ENCODE data around the gene EIF2B4. TPM values are rescaled to one million over a fixed set of nuclear protein-coding genes. Genes with fewer than 3 reads are reported as not detected.
A peak's percentile ranks its signal among the peaks of the same experiment; 100 is the strongest.

The EIF2B4 gene
- total and polyA plus RNA-seq, 4 donors = 32.2 to 87.1 (median 39.5) TPM

GRCh38 chr2:27400348-27401135 lies 30.4 kb upstream of the EIF2B4 start:
- 100% methylated on average over 2 of the region's 2 CpGs for whole genome bisulfite sequencing, 2 donors
- Histone ChIP-seq H3K9me3 (ENCODE audit: control insufficient read depth, low read length) (no peaks in the 10 kb centered on the region), H3K27ac (ENCODE audit: low read depth in 1 of 2, low read length in 2 of 2) (no peak overlapping the region), H3K4me3 (ENCODE audit: low read length in 2 of 2) (no peak overlapping the region), H3K27me3 (ENCODE audit: control insufficient read depth in 1 of 2, insufficient read depth in 2 of 2, low read length in 1 of 2) (no peaks in the 10 kb centered on the region), H3K36me3 (ENCODE audit: control insufficient read depth in 1 of 2, insufficient read depth in 2 of 2, low read length in 1 of 2) (no peaks in the 10 kb centered on the region), H3K4me1 (ENCODE audit: control insufficient read depth in 1 of 2, insufficient read depth in 2 of 2, low read length in 2 of 2) (no peaks in the 10 kb centered on the region)
- intact Hi-C loops (cut with DNase I) = no loop called here
- no peak for ATAC-seq (ENCODE audit: low FRiP score)
- no peak for DNase-seq

GRCh38 chr2:27398962-27399361 lies 28.8 kb upstream of the EIF2B4 start:
- intact Hi-C loops (cut with DNase I) = no loop called here
- Histone ChIP-seq H3K36me3 (ENCODE audit: control insufficient read depth in 1 of 2, insufficient read depth in 2 of 2, low read length in 1 of 2) (no peaks in the 10 kb centered on the region), H3K27ac (ENCODE audit: low read depth in 1 of 2, low read length in 2 of 2) (no peak overlapping the region), H3K4me1 (ENCODE audit: control insufficient read depth in 1 of 2, insufficient read depth in 2 of 2, low read length in 2 of 2) (no peaks in the 10 kb centered on the region), H3K27me3 (ENCODE audit: control insufficient read depth in 1 of 2, insufficient read depth in 2 of 2, low read length in 1 of 2) (no peaks in the 10 kb centered on the region), H3K9me3 (ENCODE audit: control insufficient read depth, low read length) (no peaks in the 10 kb centered on the region), H3K4me3 (ENCODE audit: low read length in 2 of 2) (no peak overlapping the region)
- DNase-seq = no peak
- no peak for ATAC-seq (ENCODE audit: low FRiP score)
- 93 to 94% methylated on average over 5 of the region's 5 CpGs for whole genome bisulfite sequencing, 2 donors

DNA sequence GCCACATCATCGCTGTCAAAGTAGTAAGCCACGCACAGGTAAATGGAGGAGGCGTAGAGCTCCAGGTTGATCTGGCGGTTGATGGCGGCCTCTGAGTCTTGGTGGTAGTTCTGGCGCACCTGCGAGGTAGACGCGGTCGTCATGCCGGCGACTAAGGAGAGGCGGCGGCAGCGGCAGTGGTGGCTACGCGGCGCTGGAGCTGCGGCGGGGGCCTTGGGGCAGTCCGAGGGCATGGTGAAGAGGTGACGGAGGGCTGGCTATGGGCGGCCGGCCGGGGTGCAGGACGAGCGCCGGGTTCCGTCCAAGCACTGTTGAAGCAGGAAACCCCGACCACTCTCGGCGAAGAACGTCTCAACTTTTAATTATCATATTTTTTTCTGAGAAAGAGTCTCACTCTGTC lies 23.1 kb upstream of the EIF2B4 start:
- Histone ChIP-seq H3K27me3 (ENCODE audit: control insufficient read depth in 1 of 2, insufficient read depth in 2 of 2, low read length in 1 of 2) (no peaks in the 10 kb centered on the region), H3K9me3 (ENCODE audit: control insufficient read depth, low read length) (no peaks in the 10 kb centered on the region), H3K4me3 (ENCODE audit: low read length in 2 of 2) (no peak overlapping the region), H3K27ac (ENCODE audit: low read depth in 1 of 2, low read length in 2 of 2) (no peak overlapping the region), H3K4me1 (ENCODE audit: control insufficient read depth in 1 of 2, insufficient read depth in 2 of 2, low read length in 2 of 2) (no peaks in the 10 kb centered on the region), H3K36me3 (ENCODE audit: control insufficient read depth in 1 of 2, insufficient read depth in 2 of 2, low read length in 1 of 2) (no peaks in the 10 kb centered on the region)
- 96 to 98% methylated on average over 33 of the region's 33 CpGs for WGBS, 2 donors
- intact Hi-C loops (cut with DNase I) = no loop called here
- no peak for DNase-seq
- ATAC-seq (ENCODE audit: low FRiP score) = no peak

- Histone ChIP-seq H3K4me1 (ENCODE audit: control insufficient read depth in 1 of 2, insufficient read depth in 2 of 2, low read length in 2 of 2) (no peaks in the 10 kb centered on the region), H3K27me3 (ENCODE audit: control insufficient read depth in 1 of 2, insufficient read depth in 2 of 2, low read length in 1 of 2) (no peaks in the 10 kb centered on the region), H3K27ac (ENCODE audit: low read depth in 1 of 2, low read length in 2 of 2) (no peak overlapping the region), H3K9me3 (ENCODE audit: control insufficient read depth, low read length) (no peaks in the 10 kb centered on the region), H3K4me3 (ENCODE audit: low read length in 2 of 2) (no peak overlapping the region), H3K36me3 (ENCODE audit: control insufficient read depth in 1 of 2, insufficient read depth in 2 of 2, low read length in 1 of 2) (no peaks in the 10 kb centered on the region)
- intact Hi-C loops (cut with DNase I) = no loop called here
- WGBS, 2 donors = 94% methylated on average over 9 of the region's 9 CpGs
- ATAC-seq (ENCODE audit: low FRiP score) = no peak
- DNase-seq = no peak
Measured at GRCh38 chr2:27390822-27391679, 20.9 kb upstream of the EIF2B4 start.

DNA sequence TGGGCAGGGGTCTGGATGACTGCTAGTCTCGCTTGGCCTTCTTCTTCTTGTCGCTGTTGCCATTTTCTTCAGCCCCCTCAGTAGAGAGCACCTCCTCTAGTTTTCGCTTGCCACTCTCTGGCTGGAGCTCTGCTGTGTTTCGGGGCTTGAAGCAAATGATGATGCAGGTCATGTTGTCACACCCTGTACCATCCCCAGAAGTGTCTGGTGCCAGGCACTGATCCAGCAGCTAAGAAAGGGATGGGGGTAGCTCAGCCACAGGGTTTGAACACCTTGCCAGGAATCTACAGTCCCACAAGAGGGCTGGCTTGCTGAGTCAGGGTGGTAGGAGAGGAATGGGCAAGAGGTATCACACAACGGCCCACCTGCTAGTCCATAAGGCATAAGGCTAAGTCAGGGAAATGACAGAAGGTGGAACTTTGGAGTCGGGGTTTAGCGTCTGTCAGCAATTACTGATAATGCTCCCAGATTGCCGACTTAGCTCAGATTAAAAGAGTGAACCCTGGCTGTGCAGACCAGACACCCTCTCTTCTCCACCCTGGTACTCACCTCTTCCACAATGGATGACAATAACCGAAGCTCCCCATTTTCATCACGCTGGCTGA lies 11.5 kb upstream of the EIF2B4 start:
- no peaks in the 10 kb centered on the region for H3K4me1 ChIP-seq (ENCODE audit: control insufficient read depth in 1 of 2, insufficient read depth in 2 of 2, low read length in 2 of 2)
- DNase-seq (no peak), ATAC-seq (ENCODE audit: low FRiP score) (no peak)
- H3K27ac ChIP-seq (ENCODE audit: low read depth in 1 of 2, low read length in 2 of 2) = peak overlapping the region in 1 of 2 donors; percentile 73
- peaks cover 0 to 6% of the 10 kb centered on the region in 2 donors for H3K36me3 ChIP-seq (ENCODE audit: control insufficient read depth in 1 of 2, insufficient read depth in 2 of 2, low read length in 1 of 2)
- intact Hi-C loops (cut with DNase I) = loop anchor here in 1 of 2 donors (2.0 kb wide), 1 partner anchor 27 kb away; the partner anchor contains the start of gene PPM1G
- no peak overlapping the region for H3K4me3 ChIP-seq (ENCODE audit: low read length in 2 of 2)
- no peaks in the 10 kb centered on the region for H3K9me3 ChIP-seq (ENCODE audit: control insufficient read depth, low read length)
- H3K27me3 ChIP-seq (ENCODE audit: control insufficient read depth in 1 of 2, insufficient read depth in 2 of 2, low read length in 1 of 2) = no peaks in the 10 kb centered on the region
- WGBS, 2 donors = 90 to 92% methylated on average over 10 of the region's 10 CpGs

- H3K36me3 ChIP-seq (ENCODE audit: control insufficient read depth in 1 of 2, insufficient read depth in 2 of 2, low read length in 1 of 2) = peaks cover 0 to 6% of the 10 kb centered on the region in 2 donors
- ATAC-seq (ENCODE audit: low FRiP score) = peak; percentile 94
- peak within 1 kb of the TSS; percentile 77 to 88 for H3K4me3 ChIP-seq (ENCODE audit: low read length in 2 of 2)
- DNase-seq = peak; percentile 98 to 99
- no peaks in the 10 kb centered on the region for H3K9me3 ChIP-seq (ENCODE audit: control insufficient read depth, low read length)
- H3K27me3 ChIP-seq (ENCODE audit: control insufficient read depth in 1 of 2, insufficient read depth in 2 of 2, low read length in 1 of 2) = no peaks in the 10 kb centered on the region
- 4% methylated on average over 66 to 67 of the region's 67 CpGs for WGBS, 2 donors
- H3K4me1 ChIP-seq (ENCODE audit: control insufficient read depth in 1 of 2, insufficient read depth in 2 of 2, low read length in 2 of 2) = no peaks in the 10 kb centered on the region
- peak within 1 kb of the TSS; percentile 53 to 80 for H3K27ac ChIP-seq (ENCODE audit: low read depth in 1 of 2, low read length in 2 of 2)
- intact Hi-C loops (cut with DNase I) = loop anchor here in 1 of 2 donors (1.0 to 2.0 kb wide), 2 partner anchors 28 to 47 kb away; partner anchors contain the start of genes NRBP1 and PPM1G
Measured at GRCh38 chr2:27380626-27381545, 10.7 kb upstream of the EIF2B4 start, which contains the start of gene ZNF513. TSS of gene ZNF513 (minus strand) at chr2:27380734. CDS start at chr2:27380526, 208 bp downstream.

- Histone ChIP-seq H3K4me1 (ENCODE audit: control insufficient read depth in 1 of 2, insufficient read depth in 2 of 2, low read length in 2 of 2) (no peaks in the 10 kb centered on the region), H3K9me3 (ENCODE audit: control insufficient read depth, low read length) (no peaks in the 10 kb centered on the region), H3K4me3 (ENCODE audit: low read length in 2 of 2) (peak overlapping the region; percentile 77 to 88), H3K36me3 (ENCODE audit: control insufficient read depth in 1 of 2, insufficient read depth in 2 of 2, low read length in 1 of 2) (peaks cover 0 to 6% of the 10 kb centered on the region in 2 donors), H3K27ac (ENCODE audit: low read depth in 1 of 2, low read length in 2 of 2) (peak overlapping the region in 1 of 2 donors; percentile 80), H3K27me3 (ENCODE audit: control insufficient read depth in 1 of 2, insufficient read depth in 2 of 2, low read length in 1 of 2) (no peaks in the 10 kb centered on the region)
- 0 to 1% methylated on average over 35 of the region's 35 CpGs for WGBS, 2 donors
- intact Hi-C loops (cut with DNase I) = loop anchor here in 1 of 2 donors (1.0 to 2.0 kb wide), 2 partner anchors 29 to 48 kb away; partner anchors contain the start of genes NRBP1 and PPM1G
- DNase-seq (peak; percentile 89 to 92), ATAC-seq (ENCODE audit: low FRiP score) (peak; percentile 52)
Measured at GRCh38 chr2:27379836-27380625, 9.9 kb upstream of the EIF2B4 start.
